ENCODE measurements around the gene DAP. TPM values are rescaled to one million over a fixed set of nuclear protein-coding genes. Genes with fewer than 3 reads are reported as not detected.

The DAP gene
- total RNA-seq, 1 donor from 2014 or later: 11.8 TPM

DNA sequence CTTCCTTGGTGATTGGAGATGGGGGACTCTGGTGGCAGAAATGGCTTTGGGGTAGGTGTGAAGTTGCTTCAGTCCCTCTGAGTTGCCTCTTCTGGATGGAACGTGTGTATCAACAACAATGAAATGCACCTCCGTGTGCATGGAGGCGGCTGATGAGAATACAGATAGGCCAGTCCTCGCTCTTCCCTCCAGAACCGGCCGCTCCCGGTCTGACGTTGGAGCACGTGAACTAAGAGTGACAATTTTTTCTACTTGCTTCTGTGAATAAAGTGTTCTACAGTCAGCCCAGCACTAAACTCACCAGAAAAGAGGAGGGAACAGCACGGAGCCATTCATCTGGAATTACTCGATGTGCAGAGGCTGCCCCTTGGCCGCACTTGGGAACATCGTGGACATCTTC lies 106.5 kb downstream of the DAP start:
- Histone ChIP-seq H3K36me3 (ENCODE audit: control insufficient read depth, insufficient read depth, low read length) (no peaks in the 10 kb centered on the region), H3K4me3 (ENCODE audit: low read depth, low read length) (no peak overlapping the region), H3K27me3 (ENCODE audit: control insufficient read depth, insufficient read depth, low read length) (no peaks in the 10 kb centered on the region)
- TF ChIP-seq CTCF (IDR thresholded peaks at IDR 0.05; ENCODE audit: insufficient read depth, low read length, severe bottlenecking): no peak
- DNase-seq (ENCODE audit: low read depth) (no peak), FAIRE-seq (no peak)

DNA sequence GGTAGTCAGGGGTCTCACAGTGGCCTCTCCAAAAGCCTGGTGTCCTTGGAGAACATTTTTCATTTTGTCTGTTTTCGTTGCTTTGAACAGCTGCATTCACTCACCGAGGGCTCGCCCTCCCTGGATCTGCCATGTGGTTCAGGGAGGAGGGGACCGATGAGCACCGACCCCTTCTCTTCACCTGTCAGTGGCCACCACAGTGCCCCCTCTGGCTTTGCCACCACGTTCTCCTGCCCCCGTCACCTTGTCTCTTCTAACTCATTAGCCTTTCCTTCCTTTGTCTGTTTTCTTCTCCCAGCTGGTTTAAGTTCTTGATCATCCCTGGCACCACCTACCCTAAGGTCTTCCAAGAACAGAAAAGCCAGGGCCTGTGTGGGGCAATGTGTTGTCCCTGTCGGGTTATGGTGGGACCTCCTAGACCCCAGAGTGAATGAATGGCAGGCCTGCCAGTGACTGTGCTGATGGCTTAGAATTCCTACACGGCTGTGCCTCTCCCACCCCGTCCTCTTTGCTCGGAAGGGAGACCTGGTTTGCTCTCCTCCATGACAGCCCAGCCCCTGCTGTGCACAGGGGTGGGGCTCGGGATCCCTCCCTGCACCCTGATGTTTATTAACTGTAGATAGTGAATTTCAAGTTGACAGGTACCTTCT lies 107.2 kb downstream of the DAP start:
- Histone ChIP-seq H3K27me3 (ENCODE audit: control insufficient read depth, insufficient read depth, low read length) (no peaks in the 10 kb centered on the region), H3K4me3 (ENCODE audit: low read depth, low read length) (no peak overlapping the region), H3K36me3 (ENCODE audit: control insufficient read depth, insufficient read depth, low read length) (no peaks in the 10 kb centered on the region)
- TF ChIP-seq CTCF (IDR thresholded peaks at IDR 0.05; ENCODE audit: insufficient read depth, low read length, severe bottlenecking): no peak
- DNase-seq (ENCODE audit: low read depth) (no peak), FAIRE-seq (no peak)

GRCh38 chr5:10653043-10653442 lies 108.0 kb downstream of the DAP start:
- no peak for DNase-seq (ENCODE audit: low read depth)
- no peaks in the 10 kb centered on the region for H3K36me3 ChIP-seq (ENCODE audit: control insufficient read depth, insufficient read depth, low read length)
- FAIRE-seq: no peak
- TF ChIP-seq CTCF (IDR thresholded peaks at IDR 0.05; ENCODE audit: insufficient read depth, low read length, severe bottlenecking): no peak
- H3K4me3 ChIP-seq (ENCODE audit: low read depth, low read length): no peak overlapping the region
- no peaks in the 10 kb centered on the region for H3K27me3 ChIP-seq (ENCODE audit: control insufficient read depth, insufficient read depth, low read length)

GRCh38 chr5:10652606-10653005 lies 108.4 kb downstream of the DAP start:
- DNase-seq (ENCODE audit: low read depth): no peak
- H3K4me3 ChIP-seq (ENCODE audit: low read depth, low read length): no peak overlapping the region
- no peaks in the 10 kb centered on the region for H3K36me3 ChIP-seq (ENCODE audit: control insufficient read depth, insufficient read depth, low read length)
- no peak for FAIRE-seq
- no peaks in the 10 kb centered on the region for H3K27me3 ChIP-seq (ENCODE audit: control insufficient read depth, insufficient read depth, low read length)
- no peak for TF ChIP-seq CTCF (IDR thresholded peaks at IDR 0.05; ENCODE audit: insufficient read depth, low read length, severe bottlenecking)

DNA sequence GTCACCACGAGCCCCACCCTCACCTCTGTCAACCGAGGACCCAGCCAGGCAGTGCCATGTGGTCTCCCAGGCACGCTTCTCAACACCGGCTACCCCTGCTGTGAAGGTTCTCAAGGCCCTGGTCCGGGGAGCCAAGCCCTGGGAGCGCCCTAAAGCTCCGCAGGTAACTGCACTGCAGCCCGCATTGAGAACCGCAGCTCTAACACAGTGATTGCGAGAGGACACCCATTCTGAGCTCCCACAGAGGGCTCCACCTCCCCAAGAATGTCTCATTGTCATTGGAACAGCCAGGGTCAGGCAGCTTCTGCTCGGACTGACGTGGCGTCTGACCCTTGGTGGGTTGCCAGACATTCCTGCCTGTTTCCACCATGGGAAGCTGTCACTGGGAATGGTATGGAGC lies 108.9 kb downstream of the DAP start:
- no peak for FAIRE-seq
- Histone ChIP-seq H3K27me3 (ENCODE audit: control insufficient read depth, insufficient read depth, low read length) (no peaks in the 10 kb centered on the region), H3K36me3 (ENCODE audit: control insufficient read depth, insufficient read depth, low read length) (no peaks in the 10 kb centered on the region), H3K4me3 (ENCODE audit: low read depth, low read length) (no peak overlapping the region)
- TF ChIP-seq CTCF (IDR thresholded peaks at IDR 0.05; ENCODE audit: insufficient read depth, low read length, severe bottlenecking): no peak
- DNase-seq (ENCODE audit: low read depth): no peak

Data from bronchial epithelial cell (primary cell).